ENCODE data around the gene ERICH4. TPM values are rescaled to one million over a fixed set of nuclear protein-coding genes. Genes with fewer than 3 reads are reported as not detected.

ERICH4 gene
- total RNA-seq, 2 experiments from 2014 or later, result not detected

GRCh38 chr19:41439441-41440222, 3.3 kb upstream of the ERICH4 start, which contains the start of gene DMAC2:
TSS of gene DMAC2 (minus strand) at chr19:41439912. CDS start at chr19:41439899, 13 bp downstream.
- DNase-seq, result peak; percentile 98
- Mint-ChIP-seq H3K36me3 (peaks cover 5% of the 10 kb centered on the region), H3K9me3 (no peaks in the 10 kb centered on the region), H3K4me1 (ENCODE audit: low read depth) (peaks cover 15% of the 10 kb centered on the region), H3K4me3 (no peak within 1 kb of the TSS), H3K27ac (no peak within 1 kb of the TSS), H3K27me3 (no peaks in the 10 kb centered on the region)
- ChIA-PET POLR2A (interaction anchor here (0.5 to 1.8 kb wide), 7 partner anchors 11 to 420 kb away, joined by 3 to 9 read pairs (median 4); partner anchors contain the start of genes B9D2 and RPS19), CTCF (interaction anchor here (0.6 to 6.4 kb wide), 21 partner anchors 8 to 207 kb away, joined by 3 to 60 read pairs (median 6); partner anchors contain the start of genes B9D2 and CEACAM21)
- intact Hi-C loops (cut with micrococcal nuclease), result loop anchor here (1.0 kb wide), 1 partner anchor 42 kb away; the partner anchor contains the start of genes BCKDHA and EXOSC5

- CTCF ChIA-PET, result interaction anchor here (2.5 to 6.4 kb wide), 4 partner anchors 9 to 156 kb away, joined by 9 to 60 read pairs (median 26); no protein-coding TSS in a partner anchor
Observed at GRCh38 chr19:41441321-41441945, 1.5 kb upstream of the ERICH4 start.

GRCh38 chr19:41443813-41444455, 978 bp downstream of the ERICH4 start:
- H3K27ac Mint-ChIP-seq, result no peak overlapping the region
- CTCF ChIA-PET, result interaction anchor here (0.5 kb wide), 1 partner anchor 263 kb away, joined by 3 read pairs; no protein-coding TSS in a partner anchor
- no peak for DNase-seq
- no peak overlapping the region for H3K4me3 Mint-ChIP-seq
- H3K9me3 Mint-ChIP-seq, result no peaks in the 10 kb centered on the region
- H3K36me3 Mint-ChIP-seq, result no peaks in the 10 kb centered on the region
- H3K4me1 Mint-ChIP-seq (ENCODE audit: low read depth), result peaks cover 10% of the 10 kb centered on the region
- POLR2A ChIA-PET, result no interaction called here
- intact Hi-C loops (cut with micrococcal nuclease), result no loop called here
- peaks cover 9% of the 10 kb centered on the region for H3K27me3 Mint-ChIP-seq

More at GRCh38 chr19:41441321-41441945, 1.5 kb upstream of the ERICH4 start:
- DNase-seq, result no peak
- Mint-ChIP-seq H3K4me3 (no peak overlapping the region), H3K36me3 (peaks cover 5% of the 10 kb centered on the region), H3K4me1 (ENCODE audit: low read depth) (peaks cover 15% of the 10 kb centered on the region), H3K27ac (no peak overlapping the region), H3K9me3 (no peaks in the 10 kb centered on the region), H3K27me3 (peaks cover 3% of the 10 kb centered on the region)
- POLR2A ChIA-PET, result no interaction called here
- intact Hi-C loops (cut with micrococcal nuclease), result no loop called here

GRCh38 chr19:41445575-41445974, 2.6 kb downstream of the ERICH4 start:
- ChIA-PET POLR2A (no interaction called here), CTCF (interaction anchor here (1.1 to 8.4 kb wide), 3 partner anchors 92 to 152 kb away, joined by 4 to 281 read pairs (median 104); no protein-coding TSS in a partner anchor)
- no peaks in the 10 kb centered on the region for H3K36me3 Mint-ChIP-seq
- H3K4me1 Mint-ChIP-seq (ENCODE audit: low read depth), result peaks cover 7% of the 10 kb centered on the region
- no peaks in the 10 kb centered on the region for H3K9me3 Mint-ChIP-seq
- H3K27ac Mint-ChIP-seq, result no peak overlapping the region
- intact Hi-C loops (cut with micrococcal nuclease), result no loop called here
- H3K4me3 Mint-ChIP-seq, result no peak overlapping the region
- no peak for DNase-seq
- peaks cover 9% of the 10 kb centered on the region for H3K27me3 Mint-ChIP-seq

- H3K36me3 Mint-ChIP-seq, result no peaks in the 10 kb centered on the region
- H3K9me3 Mint-ChIP-seq, result no peaks in the 10 kb centered on the region
- ChIA-PET CTCF (interaction anchor here (0.6 to 8.4 kb wide), 12 partner anchors 9 to 968 kb away, joined by 3 to 281 read pairs (median 16); no protein-coding TSS in a partner anchor), POLR2A (interaction anchor here (1.2 kb wide), 1 partner anchor 10 kb away, joined by 4 read pairs; no protein-coding TSS in a partner anchor)
- DNase-seq, result no peak
- H3K27me3 Mint-ChIP-seq, result peaks cover 9% of the 10 kb centered on the region
- no peak overlapping the region for H3K27ac Mint-ChIP-seq
- peaks cover 7% of the 10 kb centered on the region for H3K4me1 Mint-ChIP-seq (ENCODE audit: low read depth)
- no peak overlapping the region for H3K4me3 Mint-ChIP-seq
- intact Hi-C loops (cut with micrococcal nuclease), result no loop called here
Observed at GRCh38 chr19:41447732-41448332, 4.9 kb downstream of the ERICH4 start.

- POLR2A ChIA-PET, result interaction anchor here (1.2 kb wide), 1 partner anchor 8 kb away, joined by 4 read pairs; no protein-coding TSS in a partner anchor
- H3K27ac Mint-ChIP-seq, result no peak overlapping the region
Observed at GRCh38 chr19:41449079-41449864, 6.3 kb downstream of the ERICH4 start.

GRCh38 chr19:41449865-41450178, 6.9 kb downstream of the ERICH4 start:
- Mint-ChIP-seq H3K9me3 (no peaks in the 10 kb centered on the region), H3K27ac (no peak overlapping the region), H3K27me3 (peaks cover 9% of the 10 kb centered on the region), H3K36me3 (no peaks in the 10 kb centered on the region), H3K4me3 (no peak overlapping the region), H3K4me1 (ENCODE audit: low read depth) (peaks cover 7% of the 10 kb centered on the region)
- DNase-seq, result no peak
- CTCF ChIA-PET, result interaction anchor here (0.6 to 8.4 kb wide), 26 partner anchors 8 to 192 kb away, joined by 3 to 281 read pairs (median 8); partner anchors contain the start of genes B3GNT8, CEACAM21 and DMAC2
- intact Hi-C loops (cut with micrococcal nuclease), result loop anchor here (1.0 kb wide), 3 partner anchors 87 to 147 kb away; no protein-coding TSS in a partner anchor
- POLR2A ChIA-PET, result no interaction called here

More at GRCh38 chr19:41449079-41449864, 6.3 kb downstream of the ERICH4 start:
- intact Hi-C loops (cut with micrococcal nuclease), result loop anchor here (1.0 kb wide), 3 partner anchors 88 to 148 kb away; no protein-coding TSS in a partner anchor
- peaks cover 9% of the 10 kb centered on the region for H3K27me3 Mint-ChIP-seq
- H3K4me3 Mint-ChIP-seq, result peak overlapping the region; percentile 62
- H3K4me1 Mint-ChIP-seq (ENCODE audit: low read depth), result peaks cover 7% of the 10 kb centered on the region
- CTCF ChIA-PET, result interaction anchor here (0.6 to 8.4 kb wide), 41 partner anchors 9 to 1101 kb away, joined by 3 to 281 read pairs (median 5); partner anchors contain the start of genes B3GNT8, C19orf47, CEACAM21 and DMAC2
- no peaks in the 10 kb centered on the region for H3K36me3 Mint-ChIP-seq
- DNase-seq, result peak; percentile 84
- H3K9me3 Mint-ChIP-seq, result no peaks in the 10 kb centered on the region

- H3K4me3 Mint-ChIP-seq, result no peak overlapping the region
- no peaks in the 10 kb centered on the region for H3K36me3 Mint-ChIP-seq
- intact Hi-C loops (cut with micrococcal nuclease), result no loop called here
- H3K27me3 Mint-ChIP-seq, result peaks cover 2% of the 10 kb centered on the region
- no peaks in the 10 kb centered on the region for H3K9me3 Mint-ChIP-seq
- POLR2A ChIA-PET, result no interaction called here
- H3K4me1 Mint-ChIP-seq (ENCODE audit: low read depth), result peaks cover 18% of the 10 kb centered on the region
- CTCF ChIA-PET, result interaction anchor here (5.8 to 8.4 kb wide), 2 partner anchors 112 to 142 kb away, joined by 92 to 281 read pairs; no protein-coding TSS in a partner anchor
- no peak for DNase-seq
- no peak overlapping the region for H3K27ac Mint-ChIP-seq
Observed at GRCh38 chr19:41452584-41453275, 9.8 kb downstream of the ERICH4 start.

GRCh38 chr19:41455936-41456335, 13.0 kb downstream of the ERICH4 start:
- Mint-ChIP-seq H3K36me3 (no peaks in the 10 kb centered on the region), H3K4me3 (no peak overlapping the region), H3K9me3 (no peaks in the 10 kb centered on the region), H3K27me3 (no peaks in the 10 kb centered on the region), H3K27ac (no peak overlapping the region), H3K4me1 (ENCODE audit: low read depth) (peaks cover 15% of the 10 kb centered on the region)
- intact Hi-C loops (cut with micrococcal nuclease), result no loop called here
- POLR2A ChIA-PET, result no interaction called here
- CTCF ChIA-PET, result interaction anchor here (0.7 to 3.4 kb wide), 7 partner anchors 9 to 339 kb away, joined by 3 to 21 read pairs (median 4); no protein-coding TSS in a partner anchor
- DNase-seq, result no peak

- Mint-ChIP-seq H3K9me3 (no peaks in the 10 kb centered on the region), H3K4me1 (ENCODE audit: low read depth) (peaks cover 15% of the 10 kb centered on the region), H3K4me3 (no peak overlapping the region), H3K27ac (no peak overlapping the region), H3K27me3 (peaks cover 1% of the 10 kb centered on the region), H3K36me3 (no peaks in the 10 kb centered on the region)
- no peak for DNase-seq
- intact Hi-C loops (cut with micrococcal nuclease), result no loop called here
- ChIA-PET CTCF (interaction anchor here (0.7 to 3.4 kb wide), 10 partner anchors 9 to 339 kb away, joined by 3 to 21 read pairs (median 4); no protein-coding TSS in a partner anchor), POLR2A (interaction anchor here (0.7 to 1.2 kb wide), 2 partner anchors 92 to 437 kb away, joined by 3 to 4 read pairs; no protein-coding TSS in a partner anchor)
Observed at GRCh38 chr19:41456342-41456918, 13.5 kb downstream of the ERICH4 start.
